PC-9 (cell line): ENCODE results near the gene MECR.

Experiments
- CTCF ChIP-seq: fragments of 200-600 bp; sonication (generic); conservative IDR thresholded peaks from 2 replicates; pipeline ENCODE4 v1.6.1; 2017; ENCODE audit warnings: mixed run types, antibody characterized with exemption, mild to moderate bottlenecking, moderate library complexity
- EZH2 ChIP-seq: fragments of 200-600 bp; sonication (generic); IDR thresholded peaks from 2 replicates; pipeline ENCODE4 v1.8.0; 2017; ENCODE audit warnings: antibody characterized with exemption, low read depth

GRCh38 chr1:29247044-29247443 lies 16.3 kb upstream of the MECR start:
- TF ChIP-seq CTCF (no peak), EZH2 (no peak)
